CD4-positive, alpha-beta T cell treated with Interleukin-12 subunit alpha and Interleukin-12 subunit beta, for 1 hour (primary cell): ENCODE results near the gene AHSG.
"Not testable (repeated sequence)": the region's sequence is repeated elsewhere in the genome, so short reads cannot be mapped to it uniquely, and the experiment has no call there.

Experiments used
- DNase-seq: peaks from one replicate; pipeline ENCODE4 v3.0.0-alpha.2; 2020

Gene AHSG

GRCh38 chr3:186618318-186618938 is 5.6 kb downstream of the AHSG start:
- DNase-seq = no peak

GRCh38 chr3:186619787-186620212 is 6.9 kb downstream of the AHSG start:
- no peak for DNase-seq

- DNase-seq = no peak
Observed at GRCh38 chr3:186620213-186621092, 7.6 kb downstream of the AHSG start.

GRCh38 chr3:186621894-186622650 is 9.2 kb downstream of the AHSG start:
- DNase-seq = no peak

- DNase-seq = no peak
Observed at GRCh38 chr3:186622651-186623310, 9.9 kb downstream of the AHSG start.

- no peak for DNase-seq
Observed at GRCh38 chr3:186624598-186624997, 11.7 kb downstream of the AHSG start.

GRCh38 chr3:186625600-186626042 is 12.8 kb downstream of the AHSG start:
- DNase-seq = no peak

- no peak for DNase-seq
Observed at GRCh38 chr3:186626254-186626847, 13.5 kb downstream of the AHSG start.

- no peak for DNase-seq
Observed at GRCh38 chr3:186627852-186628414, 15.1 kb downstream of the AHSG start.

- DNase-seq = no peak
Observed at GRCh38 chr3:186628756-186629155, 15.9 kb downstream of the AHSG start.

- DNase-seq = no peak
Observed at GRCh38 chr3:186630950-186631641, 18.2 kb downstream of the AHSG start.

- no peak for DNase-seq
Observed at GRCh38 chr3:186633481-186633880, 20.6 kb downstream of the AHSG start.

GRCh38 chr3:186634207-186634606 is 21.3 kb downstream of the AHSG start:
- not testable (repeated sequence) for DNase-seq

GRCh38 chr3:186635532-186635931 is 22.7 kb downstream of the AHSG start:
- no peak for DNase-seq

GRCh38 chr3:186636536-186636935 is 23.7 kb downstream of the AHSG start:
- DNase-seq = no peak

GRCh38 chr3:186637686-186638085 is 24.8 kb downstream of the AHSG start:
- no peak for DNase-seq

- no peak for DNase-seq
Observed at GRCh38 chr3:186638259-186638658, 25.4 kb downstream of the AHSG start.

- no peak for DNase-seq
Observed at GRCh38 chr3:186639778-186640472, 27.1 kb downstream of the AHSG start, which contains the start of gene FETUB. TSS of gene FETUB (plus strand) at chr3:186640399. CDS start at chr3:186640461, 62 bp downstream.

GRCh38 chr3:186640473-186640818 is 27.6 kb downstream of the AHSG start:
- DNase-seq = no peak

- no peak for DNase-seq
Observed at GRCh38 chr3:186640929-186641328, 28.1 kb downstream of the AHSG start.

- no peak for DNase-seq
Observed at GRCh38 chr3:186642014-186642413, 29.2 kb downstream of the AHSG start.
